Activated CD8-positive, alpha-beta memory T cell treated with anti-CD3 and anti-CD28 coated beads, Interleukin-2, amount 50 U/mL, for 24 hours (primary cell): ENCODE results near the gene RPL38.

Experiments
- DNase-seq: peaks from one replicate; pipeline ENCODE4 v3.0.0-alpha.2; 2020; ENCODE audit errors: extremely low read depth

The RPL38 gene

DNA sequence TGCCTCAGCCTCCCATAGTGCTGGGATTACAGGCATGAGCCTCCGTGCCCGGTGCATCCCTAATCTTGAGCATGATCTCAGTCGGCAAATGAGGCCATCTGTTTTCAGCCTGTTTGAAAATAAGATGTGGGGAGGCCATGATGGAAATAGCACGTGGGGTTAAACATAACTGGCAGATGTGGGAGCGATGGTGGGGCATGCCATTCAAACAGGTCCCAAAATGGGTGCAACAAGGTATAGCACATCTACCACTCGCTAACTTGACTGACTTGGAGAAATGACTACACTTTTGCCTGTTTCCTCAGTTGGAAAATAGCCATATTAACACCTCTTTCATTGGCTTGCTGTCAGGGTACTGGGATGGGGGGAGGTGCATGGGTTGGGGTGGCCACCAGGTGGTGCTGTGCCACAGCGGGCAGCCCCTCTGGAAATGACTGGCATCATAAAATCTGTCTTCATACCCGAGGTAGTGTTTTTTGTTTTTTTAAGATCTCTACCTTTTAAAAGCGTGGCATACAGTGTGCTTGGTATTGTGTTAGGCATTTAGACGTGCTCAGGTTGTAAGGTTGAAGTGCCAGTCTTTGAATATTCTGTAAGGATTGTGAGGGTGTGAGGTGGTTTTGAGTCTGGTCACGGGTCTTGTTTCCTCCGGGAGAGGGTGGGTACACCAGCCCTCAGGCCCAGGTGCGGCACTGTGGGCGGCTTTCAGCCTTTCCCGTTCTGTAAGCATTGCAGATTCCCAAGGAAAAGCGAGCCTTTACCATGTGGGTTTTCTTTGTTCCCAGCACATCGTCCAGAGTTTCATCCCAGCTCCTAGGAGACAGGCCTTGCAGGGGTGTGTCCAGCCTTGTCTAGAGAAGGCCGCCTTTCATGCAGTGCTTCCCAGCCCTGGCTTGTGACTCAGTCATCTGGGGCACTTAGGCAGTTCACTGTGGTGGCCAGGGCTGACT, 7.0 kb downstream of the RPL38 start:
- DNase-seq: no peak

DNA sequence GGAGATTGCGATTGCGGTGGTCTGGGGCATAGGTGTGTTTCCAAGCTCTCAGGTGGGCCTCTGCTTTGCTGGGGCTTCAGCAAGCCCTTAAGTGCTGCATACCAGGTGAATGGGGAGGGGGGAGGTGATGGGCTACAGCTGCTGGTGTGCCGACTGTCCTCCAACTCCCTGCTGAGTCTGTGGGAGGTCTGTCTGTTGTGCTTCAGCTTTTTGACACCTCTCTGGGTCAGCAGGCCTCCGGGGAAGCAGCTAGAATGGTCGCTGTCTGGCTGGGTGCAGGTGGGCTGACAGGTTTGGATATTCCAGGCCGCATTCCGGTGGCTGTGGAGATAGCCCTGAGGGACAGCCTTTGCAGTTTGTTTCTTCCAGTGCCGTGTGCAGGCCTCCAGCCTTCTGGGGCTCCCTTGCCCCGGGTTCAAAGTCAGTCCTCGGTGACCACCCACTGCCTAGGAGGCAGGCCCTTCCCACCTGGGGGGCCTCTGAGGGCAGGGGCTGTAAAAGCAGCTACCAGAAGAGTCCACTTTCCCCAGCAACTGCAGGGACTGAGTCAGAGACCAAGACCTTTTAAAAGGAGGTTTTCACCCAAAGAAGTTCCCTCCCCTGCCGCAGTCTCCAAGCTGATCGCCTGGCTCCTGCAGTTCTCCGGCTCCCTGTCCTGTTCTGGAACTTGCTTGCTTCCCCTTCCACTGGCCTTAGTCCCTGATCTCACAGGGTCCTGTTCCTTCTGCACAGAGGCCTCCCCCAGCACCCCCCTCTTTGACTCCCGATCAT, 7.8 kb downstream of the RPL38 start:
- DNase-seq: no peak

DNA sequence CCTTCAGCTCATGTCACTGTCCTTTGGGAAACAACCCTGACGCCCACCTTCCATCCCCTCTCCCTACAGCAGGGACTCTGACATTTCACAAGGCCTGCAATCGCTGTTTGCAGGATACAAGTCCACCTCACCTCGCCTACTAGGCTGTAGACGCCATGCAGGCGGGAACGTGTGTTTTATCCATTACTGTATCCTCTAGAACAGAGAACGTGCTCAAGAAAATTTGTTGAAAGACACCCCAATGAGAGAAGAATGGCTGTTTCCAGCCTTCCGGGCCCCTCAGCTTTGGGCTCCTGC, 8.4 kb downstream of the RPL38 start:
- DNase-seq: no peak

DNA sequence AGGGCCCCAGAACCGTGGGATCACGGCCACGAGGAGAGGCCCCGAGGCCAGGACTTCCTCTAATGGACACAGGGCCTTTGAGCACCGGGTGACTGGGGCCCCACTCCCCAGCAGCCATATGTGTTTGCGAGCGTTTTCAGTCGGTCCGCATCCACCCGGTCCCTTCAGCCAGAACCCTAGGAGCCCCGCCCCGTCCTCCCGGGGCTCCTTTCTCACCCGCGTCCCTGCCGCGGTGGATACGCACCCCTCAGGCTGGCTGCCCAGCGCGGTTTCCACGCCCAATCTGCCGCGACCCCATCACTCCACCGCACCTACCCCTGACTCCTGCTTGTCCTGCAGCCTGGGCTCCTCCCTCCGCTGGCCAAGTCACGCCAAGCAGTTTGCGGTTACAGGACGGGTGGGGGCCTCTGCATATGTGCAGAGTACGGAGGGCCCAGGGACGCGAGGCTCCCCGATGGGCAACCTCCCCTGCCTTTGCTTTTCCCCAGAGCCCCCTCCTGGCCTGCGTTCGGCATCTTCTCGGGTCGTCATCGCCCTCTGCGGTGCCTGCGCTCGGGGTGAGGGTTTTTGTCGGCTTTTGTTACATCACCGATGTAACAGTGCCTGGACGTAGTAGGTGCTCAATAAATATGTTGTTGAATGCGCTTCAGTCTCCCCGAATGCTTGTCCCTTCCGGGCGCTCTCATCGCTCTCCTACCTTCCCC, 8.9 kb downstream of the RPL38 start:
- no peak for DNase-seq

DNA sequence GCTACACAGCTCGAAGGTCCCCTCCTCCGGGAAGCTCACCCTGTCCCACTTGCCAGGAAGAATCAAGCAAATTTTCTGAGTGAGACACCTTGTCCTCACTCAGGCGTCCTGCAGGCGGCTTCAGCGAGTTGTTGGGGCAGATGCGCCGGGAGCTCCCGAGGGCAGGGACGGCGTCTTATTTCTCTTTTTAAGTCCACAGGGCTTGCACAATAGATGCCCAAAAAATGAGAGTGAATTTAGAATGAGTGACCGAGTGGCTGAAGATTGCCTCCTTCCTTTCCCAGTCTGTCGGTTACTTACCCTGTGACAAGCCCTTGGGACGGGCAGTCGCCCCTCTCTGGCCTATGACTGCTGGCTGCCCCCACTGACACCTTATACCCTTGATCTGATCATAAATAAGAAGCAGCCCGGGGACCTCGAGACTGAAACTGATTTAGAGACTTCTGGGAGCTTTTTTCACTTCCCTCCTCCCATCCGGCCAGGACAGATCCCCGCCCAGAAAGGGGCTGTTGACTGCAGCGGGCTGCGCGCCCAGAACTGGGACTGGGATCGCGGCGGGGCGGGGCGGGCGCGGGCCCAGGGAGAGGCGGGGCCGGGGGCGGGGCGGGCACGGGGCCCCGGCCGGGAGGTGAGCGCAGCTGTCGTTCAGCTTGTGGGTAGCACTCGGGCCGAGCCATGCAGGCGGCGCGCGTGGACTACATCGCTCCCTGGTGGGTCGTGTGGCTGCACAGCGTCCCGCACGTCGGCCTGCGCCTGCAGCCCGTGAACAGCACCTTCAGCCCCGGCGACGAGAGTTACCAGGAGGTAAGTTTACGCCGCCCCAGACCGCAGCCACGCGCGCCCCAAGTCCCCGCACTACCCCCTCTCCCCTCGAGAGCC, 9.7 kb downstream of the RPL38 start, which contains the start of gene TTYH2:
TSS of gene TTYH2 (plus strand) at position 659 of the 879 bp plus-strand sequence. CDS start at position 676, 17 bp downstream.
- no peak for DNase-seq

DNA sequence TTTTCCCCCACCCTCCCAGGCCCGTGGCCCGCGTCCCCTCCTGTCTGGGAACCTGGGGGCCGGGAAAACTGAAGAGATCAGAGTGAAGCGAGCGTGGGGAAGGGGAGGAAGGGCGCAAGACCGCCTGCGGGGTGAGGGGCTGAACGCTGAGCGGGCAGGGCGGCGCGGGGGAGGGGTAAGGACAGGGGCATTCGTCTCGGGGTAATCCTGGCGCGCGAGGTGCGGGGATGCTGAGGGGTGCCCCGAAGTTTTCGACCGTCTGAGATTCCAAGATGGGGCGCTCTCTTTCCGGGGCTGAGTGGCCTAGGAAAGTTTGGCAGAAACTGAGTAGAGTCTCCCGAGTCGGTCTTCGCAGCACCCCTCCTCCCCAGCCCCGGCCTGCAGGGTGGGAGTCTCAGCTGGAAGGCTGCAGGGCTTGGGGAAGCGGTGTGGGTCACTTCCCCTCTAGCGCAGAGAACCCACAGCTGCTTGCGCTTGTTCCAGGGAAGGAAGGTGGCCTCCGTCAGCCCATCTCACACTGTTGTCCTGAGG, 10.4 kb downstream of the RPL38 start:
- DNase-seq: no peak

DNA sequence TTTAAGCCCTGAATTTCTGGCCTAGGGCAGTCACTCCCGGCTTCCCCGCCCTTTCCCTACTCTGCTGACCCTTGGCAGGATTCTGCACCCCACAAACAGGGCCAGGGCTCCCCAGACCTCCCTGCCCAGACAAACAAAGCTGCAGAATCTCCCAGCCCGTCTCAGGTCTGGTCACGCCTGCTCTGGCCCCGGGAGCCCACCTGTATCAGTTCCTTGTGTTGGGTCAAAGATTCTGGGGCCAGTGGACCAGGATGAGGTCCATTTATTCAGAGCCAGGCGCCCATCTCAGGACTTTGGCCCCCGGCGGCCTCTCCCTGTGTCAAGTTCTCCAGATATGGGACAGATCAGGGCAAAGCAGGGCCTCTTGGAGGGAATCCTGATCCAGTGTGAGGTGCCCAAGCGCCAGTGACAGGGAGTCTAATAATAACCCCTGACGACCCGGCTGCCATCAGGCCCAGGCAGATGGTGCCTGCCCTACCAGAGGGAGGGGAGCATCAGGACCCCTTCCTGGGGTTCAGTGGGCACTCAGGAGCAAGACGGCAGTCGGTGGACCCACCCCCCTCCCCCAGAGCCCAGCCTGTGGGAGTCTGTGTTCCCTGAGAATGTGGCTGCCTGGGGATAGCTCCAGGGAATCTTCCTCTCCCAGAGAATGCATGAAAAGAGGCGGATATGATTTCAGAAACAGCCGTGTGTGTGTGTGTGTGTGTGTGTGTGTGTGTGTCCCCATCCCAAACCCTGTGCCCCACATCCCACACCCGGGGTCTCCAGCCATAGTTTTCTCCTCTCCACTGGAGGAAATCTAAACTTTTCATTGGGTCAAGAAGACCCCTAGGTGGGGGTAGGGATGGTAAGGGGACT, 11.2 kb downstream of the RPL38 start:
- no peak for DNase-seq

DNA sequence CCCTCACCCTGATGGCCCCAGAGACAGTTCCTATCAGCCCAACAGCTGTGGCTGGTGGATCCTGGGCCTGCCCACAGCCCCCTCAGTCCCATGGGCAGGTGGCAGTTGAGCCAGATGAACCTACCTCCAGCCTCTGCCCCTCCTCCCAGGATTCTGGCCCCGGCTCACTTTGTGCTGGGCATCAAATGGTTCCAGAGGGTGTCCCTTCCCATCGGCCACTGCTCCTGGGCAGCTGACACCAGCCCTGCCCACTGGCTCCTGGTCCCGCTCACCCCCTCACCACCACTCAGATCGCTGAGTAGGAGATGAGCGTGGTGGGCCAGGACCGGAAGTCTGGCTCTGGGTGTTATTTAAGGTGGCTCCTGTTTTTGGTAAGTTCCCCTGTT, 11.9 kb downstream of the RPL38 start:
- DNase-seq: no peak

DNA sequence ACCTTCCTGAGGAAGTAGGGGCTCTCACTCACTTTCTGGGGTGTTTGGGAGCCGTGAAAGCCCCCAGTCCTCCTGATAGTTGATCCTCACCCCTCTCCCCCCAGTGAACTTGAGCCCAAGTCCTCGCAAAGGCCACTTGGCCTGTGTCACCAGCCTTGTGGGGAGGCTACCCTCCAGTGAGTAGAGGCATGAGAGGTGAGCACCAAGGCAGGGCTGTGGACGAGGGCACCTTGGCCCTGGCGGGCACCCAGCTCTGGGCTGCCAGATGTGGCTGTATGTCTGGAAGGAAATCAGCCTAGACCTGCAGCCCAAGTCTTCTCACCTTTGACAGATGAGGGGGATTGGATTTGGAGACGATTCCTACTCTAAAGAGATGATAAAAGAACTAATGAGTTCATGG, 13.0 kb downstream of the RPL38 start:
- no peak for DNase-seq

DNA sequence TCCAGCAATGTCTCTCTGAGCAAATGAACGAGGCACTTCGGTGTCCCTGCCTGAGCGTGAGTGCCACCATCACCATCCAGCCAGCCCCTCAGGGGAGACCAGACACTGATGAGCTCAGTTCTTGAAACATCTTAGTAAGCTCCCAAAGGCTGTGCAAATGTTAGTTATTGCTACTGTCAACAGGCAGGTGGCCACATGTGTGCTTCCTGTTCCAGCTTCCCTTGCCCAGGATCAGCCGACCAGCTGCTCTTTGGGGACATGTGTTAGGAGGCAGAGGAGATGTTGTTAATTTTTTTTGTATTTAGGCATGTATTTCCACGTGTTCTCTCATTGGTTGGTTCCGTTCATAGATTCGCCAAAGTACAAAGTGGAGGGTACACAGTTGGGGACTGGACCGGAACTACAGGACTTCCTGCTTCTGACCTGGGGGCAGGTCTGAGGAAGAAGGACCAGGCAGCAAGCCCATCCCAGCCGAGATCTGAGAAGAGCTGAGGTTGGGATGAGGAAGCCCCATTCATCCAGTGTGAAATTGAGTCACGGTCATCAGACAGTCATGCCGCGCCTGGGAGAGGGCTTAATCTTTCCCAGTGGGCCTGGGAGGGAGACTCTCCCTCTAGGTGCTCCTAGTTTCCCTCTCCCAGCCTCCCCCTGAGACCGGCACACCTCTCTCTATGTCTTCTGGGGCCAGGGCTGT, 13.7 kb downstream of the RPL38 start:
- no peak for DNase-seq

DNA sequence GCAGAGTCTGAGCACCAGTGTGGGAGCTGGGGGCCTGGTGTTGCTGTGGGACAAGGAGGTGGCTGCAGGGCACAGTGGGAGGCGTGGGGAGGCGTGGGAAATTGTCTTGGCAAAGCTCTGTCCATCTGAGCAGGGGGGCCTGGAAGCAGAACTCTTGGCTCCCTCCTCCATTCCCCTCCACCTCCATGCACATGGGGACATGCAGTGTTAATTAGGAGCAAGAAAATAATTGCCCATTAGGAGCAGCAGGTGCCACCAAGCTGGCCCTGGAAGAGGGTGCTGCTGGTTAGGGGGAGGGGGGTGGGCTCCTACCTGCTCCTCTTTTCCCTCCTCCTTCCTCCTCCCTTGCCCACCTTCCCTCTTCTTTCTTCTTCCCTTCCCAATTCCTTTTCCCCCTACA, 14.4 kb downstream of the RPL38 start:
- DNase-seq: no peak

DNA sequence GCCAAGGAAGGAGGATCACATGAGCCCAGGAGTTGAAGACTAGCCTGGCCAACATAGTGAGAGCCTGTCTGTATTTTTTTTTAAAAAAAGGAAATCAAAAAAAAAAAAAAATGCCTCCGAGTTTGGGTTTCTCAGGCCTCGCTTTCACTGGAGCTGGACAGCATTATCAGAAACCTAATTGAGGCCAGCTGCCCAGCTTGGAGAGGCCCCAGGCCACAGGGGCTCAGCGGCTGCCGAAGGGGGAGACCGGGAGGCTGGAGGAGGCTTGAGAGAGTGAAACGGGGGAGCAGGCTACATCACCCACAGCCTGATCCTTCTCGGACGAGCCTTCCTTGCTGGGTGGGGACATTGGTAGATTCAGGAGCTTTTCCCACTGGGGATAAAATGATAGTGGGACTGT, 15.0 kb downstream of the RPL38 start:
- no peak for DNase-seq

DNA sequence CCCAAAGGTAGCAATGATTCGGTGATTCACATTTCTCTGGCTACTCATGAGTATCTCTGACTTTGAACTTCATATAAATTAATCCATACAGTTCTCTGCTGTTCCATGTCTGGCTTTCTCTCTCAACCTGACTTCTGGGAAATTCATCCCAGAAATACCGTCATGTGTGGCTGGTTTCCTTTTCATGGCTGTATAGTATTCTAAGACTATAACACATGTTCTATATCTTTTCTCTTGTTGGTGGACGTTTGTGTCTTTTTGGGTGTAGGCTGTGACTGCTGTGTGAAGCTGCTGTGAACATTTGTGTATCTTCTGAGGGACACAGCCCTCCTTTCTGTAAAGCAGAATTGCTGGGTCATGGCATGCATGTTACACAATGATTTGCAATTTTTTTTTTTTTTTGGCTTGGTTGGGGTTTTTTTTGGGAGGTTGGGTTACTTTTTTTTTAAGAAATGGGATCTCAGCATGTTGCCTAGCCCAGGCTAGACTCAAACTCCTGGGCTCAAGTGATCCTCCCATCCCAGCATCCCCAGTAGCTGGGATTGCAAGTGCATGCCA, 16.2 kb downstream of the RPL38 start:
- no peak for DNase-seq

DNA sequence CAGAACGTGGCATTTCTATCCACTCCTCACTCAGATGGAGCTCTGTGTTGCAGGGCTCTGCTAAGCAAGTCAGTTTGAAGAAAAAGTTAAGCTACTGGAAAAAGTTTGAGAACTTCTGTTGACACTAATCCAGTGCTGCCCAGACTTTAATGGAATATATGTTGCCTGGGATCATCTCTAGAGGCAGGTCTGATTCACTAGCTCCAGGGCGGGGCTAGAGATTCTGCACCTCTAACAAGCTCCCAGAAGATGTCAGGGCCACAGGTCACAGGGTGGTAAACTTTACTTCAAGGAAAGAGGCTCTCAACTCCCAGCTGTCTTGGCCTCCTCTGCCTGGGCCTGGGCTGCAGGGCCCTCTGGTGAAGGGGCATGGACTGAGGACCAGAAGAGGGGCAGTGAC, 16.7 kb downstream of the RPL38 start:
- DNase-seq: no peak

DNA sequence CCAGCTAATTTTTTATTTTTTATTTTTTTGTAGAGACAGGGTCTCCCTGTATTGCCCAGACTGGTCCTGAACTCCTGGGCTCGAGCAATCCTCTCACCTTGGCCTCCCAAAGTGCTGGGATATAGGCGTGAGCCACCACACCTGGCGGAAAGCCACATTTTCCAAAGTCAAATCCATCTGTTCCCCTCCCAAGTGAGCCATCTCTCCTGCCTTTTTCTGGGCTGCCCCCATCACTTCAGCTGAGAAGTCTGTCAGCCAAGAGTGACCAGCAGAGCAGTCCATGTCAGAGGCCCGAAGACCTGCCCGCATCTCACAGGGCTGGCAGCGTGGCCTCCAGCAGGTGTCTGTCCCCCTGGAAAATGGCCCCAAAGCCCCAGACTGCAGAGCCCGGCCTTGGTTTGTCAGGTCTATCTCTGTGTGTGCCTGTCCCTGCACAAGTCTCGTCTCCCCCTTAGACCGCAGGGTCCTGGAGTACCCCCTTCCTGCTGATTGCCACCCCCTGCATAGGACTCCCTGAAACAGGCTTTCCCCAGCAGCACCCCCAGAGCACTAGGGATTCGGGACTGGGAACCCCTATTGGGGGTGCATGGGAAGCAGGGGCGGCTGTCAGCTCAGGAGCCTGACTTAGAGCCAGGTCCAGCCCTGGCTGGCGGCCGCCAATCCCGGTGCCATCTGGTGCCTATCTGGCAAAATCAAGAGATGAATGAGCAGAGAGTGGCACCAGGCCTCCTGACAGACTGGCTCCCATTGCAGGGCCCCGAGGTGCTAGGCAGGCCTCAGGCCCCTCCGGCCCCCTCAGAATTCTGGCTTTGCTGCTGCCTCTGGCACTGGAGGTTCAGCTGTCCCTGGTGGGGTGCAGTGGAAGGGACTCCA, 17.7 kb downstream of the RPL38 start:
- no peak for DNase-seq

DNA sequence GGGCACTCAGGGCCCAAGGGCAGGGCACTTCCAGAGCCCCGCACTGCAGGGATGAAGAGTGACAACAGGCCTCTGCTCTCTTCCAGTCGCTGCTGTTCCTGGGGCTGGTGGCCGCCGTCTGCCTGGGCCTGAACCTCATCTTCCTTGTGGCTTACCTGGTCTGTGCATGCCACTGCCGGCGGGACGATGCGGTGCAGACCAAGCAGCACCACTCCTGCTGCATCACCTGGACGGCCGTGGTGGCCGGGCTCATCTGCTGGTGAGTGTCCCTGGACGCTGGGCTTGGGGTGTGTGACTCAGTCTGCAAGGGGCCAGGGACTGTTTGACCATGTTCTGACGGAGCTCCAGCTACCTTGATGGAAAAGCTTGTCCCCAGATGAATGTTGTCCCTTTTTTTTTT, 18.9 kb downstream of the RPL38 start:
- DNase-seq: no peak

DNA sequence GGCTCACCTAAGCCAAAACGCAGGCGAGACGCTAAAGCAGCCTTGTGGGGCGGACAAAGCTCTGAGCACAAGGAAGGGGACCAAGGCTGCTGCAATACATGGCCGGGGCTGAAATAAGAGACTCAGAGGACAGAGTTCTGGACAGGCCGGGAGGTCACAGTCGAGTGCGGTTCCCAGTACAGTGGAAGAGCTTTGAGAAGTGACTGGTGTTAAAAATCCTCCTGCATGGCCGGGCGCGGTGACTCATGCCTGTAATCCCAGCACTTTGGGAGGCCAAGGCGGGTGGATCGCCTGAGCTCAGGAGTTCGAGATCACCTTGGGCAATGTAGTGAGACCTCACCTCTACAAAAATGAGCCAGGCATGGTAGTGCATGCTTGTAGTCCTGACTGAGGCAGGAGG, 20.4 kb downstream of the RPL38 start:
- DNase-seq: no peak

DNA sequence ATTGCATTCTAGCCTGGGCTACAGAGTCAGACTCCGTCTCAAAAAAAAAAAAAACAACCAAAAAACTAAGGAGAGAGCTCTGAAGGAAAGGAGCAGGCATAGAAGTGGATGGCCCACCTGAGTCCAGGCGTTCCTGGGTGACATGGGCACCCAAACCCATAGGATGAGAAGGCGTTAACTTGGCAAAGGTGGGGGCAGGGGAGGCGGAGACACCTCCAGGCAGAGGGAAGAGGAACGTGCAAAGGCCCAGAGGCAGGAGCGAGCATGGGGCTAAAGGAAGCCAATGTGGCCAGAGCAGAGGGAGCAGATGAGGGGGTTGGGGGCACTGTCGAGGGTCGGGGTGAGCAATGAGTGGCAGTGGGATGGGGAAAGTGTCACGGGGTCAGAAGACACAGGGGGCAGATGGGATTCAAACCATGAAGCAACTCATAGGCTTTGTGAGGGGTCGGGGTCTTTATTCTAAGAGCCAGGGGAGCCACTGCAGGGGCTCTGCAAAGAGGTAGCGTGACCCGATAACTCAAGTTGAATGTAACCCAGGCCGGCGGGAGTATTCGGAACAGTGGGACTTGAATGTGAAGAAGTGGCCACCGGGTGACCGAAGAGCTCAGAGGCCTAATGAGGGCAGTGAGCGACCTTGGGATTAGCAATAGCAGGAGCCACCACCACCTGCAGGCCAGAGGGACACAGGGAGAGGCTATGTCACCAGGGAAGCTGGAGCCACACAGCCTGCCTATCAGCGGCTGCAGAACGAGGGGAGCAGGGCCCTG, 21.7 kb downstream of the RPL38 start:
- no peak for DNase-seq
